Central memory CD8-positive, alpha-beta T cell (primary cell): ENCODE data around the gene AGL.
"Not testable (repeated sequence)": the region's sequence is repeated elsewhere in the genome, so short reads cannot be mapped to it uniquely, and the experiment has no call there.

ENCODE experiments used
- ATAC-seq: fragments of 150-1000 bp; cut with Tn5 transposase; replicated peaks from 2 replicates; pipeline ENCODE4 v1.10.0; 2022; ENCODE audit warnings: mild to moderate bottlenecking, moderate FRiP score, moderate number of reproducible peaks; ENCODE audit not compliant: poor library complexity, severe bottlenecking; ENCODE audit errors: extremely low read depth
- DNase-seq, 2 donors: peaks; one replicate each; pipeline ENCODE4 v3.0.0; 2021; ENCODE audit warnings: low spot score in 2 of 2
- H3K27ac Mint-ChIP-seq: one replicate; pipeline ENCODE4 v1.8.0; 2022; ENCODE audit warnings: low read depth, mild to moderate bottlenecking, moderate library complexity, mixed read lengths
- H3K27me3 Mint-ChIP-seq: one replicate; pipeline ENCODE4 v1.8.0; 2022; ENCODE audit warnings: mixed read lengths
- H3K36me3 Mint-ChIP-seq: one replicate; pipeline ENCODE4 v1.8.0; 2022; ENCODE audit warnings: mild to moderate bottlenecking, moderate library complexity, mixed read lengths; ENCODE audit not compliant: insufficient read depth
- H3K4me1 Mint-ChIP-seq: one replicate; pipeline ENCODE4 v1.8.0; 2022; ENCODE audit warnings: mixed read lengths
- H3K4me3 Mint-ChIP-seq: one replicate; pipeline ENCODE4 v1.8.0; 2022; ENCODE audit warnings: mild to moderate bottlenecking, moderate library complexity, mixed read lengths
- H3K9me3 Mint-ChIP-seq: one replicate; pipeline ENCODE4 v1.8.0; 2022; ENCODE audit warnings: mixed read lengths

The AGL gene

DNA sequence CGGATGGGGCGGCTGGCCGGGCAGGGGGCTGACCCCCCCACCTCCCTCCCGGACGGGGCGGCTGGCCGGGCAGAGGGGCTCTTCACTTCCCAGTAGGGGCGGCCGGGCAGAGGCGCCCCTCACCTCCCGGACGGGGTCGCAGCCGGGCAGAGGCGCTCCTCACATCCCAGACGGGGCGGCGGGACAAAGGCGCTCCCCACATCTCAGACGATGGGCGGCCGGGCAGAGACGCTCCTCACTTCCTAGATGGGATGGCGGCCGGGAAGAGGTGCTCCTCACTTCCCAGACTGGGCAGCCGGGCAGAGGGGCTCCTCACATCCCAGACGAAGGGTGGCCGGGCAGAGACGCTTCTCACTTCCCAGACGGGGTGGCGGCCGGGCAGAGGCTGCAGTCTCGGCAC lies 6.9 kb downstream of the AGL start:
- not testable (repeated sequence) for H3K4me3 Mint-ChIP-seq, H3K27me3 Mint-ChIP-seq, H3K9me3 Mint-ChIP-seq, ATAC-seq, H3K27ac Mint-ChIP-seq, DNase-seq, H3K36me3 Mint-ChIP-seq
- H3K4me1 Mint-ChIP-seq: peaks cover 11% of the 10 kb centered on the region

GRCh38 chr1:99858286-99858685 lies 8.1 kb downstream of the AGL start:
- peaks cover 2% of the 10 kb centered on the region for H3K4me1 Mint-ChIP-seq
- H3K9me3 Mint-ChIP-seq: no peaks in the 10 kb centered on the region
- H3K4me3 Mint-ChIP-seq: no peak overlapping the region
- DNase-seq: no peak
- no peaks in the 10 kb centered on the region for H3K27me3 Mint-ChIP-seq
- no peak overlapping the region for H3K27ac Mint-ChIP-seq
- peaks cover 14% of the 10 kb centered on the region for H3K36me3 Mint-ChIP-seq
- no peak for ATAC-seq

GRCh38 chr1:99858881-99859280 lies 8.7 kb downstream of the AGL start:
- Mint-ChIP-seq H3K27me3 (no peaks in the 10 kb centered on the region), H3K4me1 (no peaks in the 10 kb centered on the region), H3K9me3 (no peaks in the 10 kb centered on the region), H3K4me3 (no peak overlapping the region), H3K27ac (no peak overlapping the region), H3K36me3 (peaks cover 18% of the 10 kb centered on the region)
- DNase-seq: no peak
- ATAC-seq: no peak

- peaks cover 17% of the 10 kb centered on the region for H3K36me3 Mint-ChIP-seq
- H3K4me3 Mint-ChIP-seq: no peak overlapping the region
- ATAC-seq: no peak
- no peaks in the 10 kb centered on the region for H3K27me3 Mint-ChIP-seq
- DNase-seq: no peak
- H3K27ac Mint-ChIP-seq: no peak overlapping the region
- no peaks in the 10 kb centered on the region for H3K9me3 Mint-ChIP-seq
- H3K4me1 Mint-ChIP-seq: no peaks in the 10 kb centered on the region
Measured at GRCh38 chr1:99860703-99861102, 10.5 kb downstream of the AGL start.

DNA sequence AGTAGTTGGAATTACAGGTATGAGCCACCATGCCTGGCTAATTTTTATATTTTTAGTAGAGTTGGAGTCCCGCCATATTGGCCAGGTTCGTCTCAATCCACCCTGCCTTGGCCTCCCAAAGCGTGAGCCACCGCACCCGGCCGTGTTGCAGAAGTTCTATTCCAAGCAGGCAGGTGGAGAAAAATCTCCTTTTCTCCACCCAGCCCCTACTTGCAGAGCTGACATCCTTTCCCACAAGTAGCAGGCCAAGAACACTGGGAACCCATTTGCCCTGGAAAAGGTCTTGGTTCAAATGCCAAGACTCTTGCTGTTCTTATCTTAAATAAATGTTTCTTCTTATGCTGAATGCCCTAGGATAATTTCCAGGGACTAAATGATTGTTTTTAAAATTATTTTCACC lies 17.5 kb downstream of the AGL start:
- Mint-ChIP-seq H3K4me1 (no peaks in the 10 kb centered on the region), H3K36me3 (peaks cover 14% of the 10 kb centered on the region), H3K4me3 (no peak overlapping the region), H3K27ac (no peak overlapping the region), H3K9me3 (no peaks in the 10 kb centered on the region), H3K27me3 (no peaks in the 10 kb centered on the region)
- DNase-seq (no peak), ATAC-seq (no peak)

- ATAC-seq: no peak
- Mint-ChIP-seq H3K27ac (no peak overlapping the region), H3K4me1 (no peaks in the 10 kb centered on the region), H3K27me3 (no peaks in the 10 kb centered on the region), H3K9me3 (no peaks in the 10 kb centered on the region), H3K4me3 (no peak overlapping the region), H3K36me3 (peaks cover 4% of the 10 kb centered on the region)
- no peak for DNase-seq
Measured at GRCh38 chr1:99869304-99869703, 19.1 kb downstream of the AGL start.

DNA sequence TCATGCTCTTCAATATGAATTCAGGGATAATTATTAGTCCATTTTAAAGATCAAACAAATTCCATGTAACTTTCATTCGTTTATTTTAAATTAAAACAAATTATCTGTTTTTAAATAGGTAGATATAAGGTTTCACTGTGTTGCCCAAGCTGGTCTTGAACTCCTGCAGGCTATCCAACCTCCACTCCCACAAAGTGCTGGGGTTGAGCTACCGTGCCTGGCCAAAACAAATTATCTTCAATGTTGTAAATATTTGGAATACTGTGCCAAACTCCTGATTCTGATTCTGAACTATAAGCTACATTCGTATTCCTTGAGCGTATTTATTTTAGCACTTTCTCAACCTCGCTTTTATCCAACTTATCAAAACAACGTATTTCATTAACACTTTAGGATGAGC lies 19.6 kb downstream of the AGL start:
- H3K9me3 Mint-ChIP-seq: no peaks in the 10 kb centered on the region
- DNase-seq (no peak), ATAC-seq (no peak)
- no peak overlapping the region for H3K27ac Mint-ChIP-seq
- no peaks in the 10 kb centered on the region for H3K27me3 Mint-ChIP-seq
- H3K4me1 Mint-ChIP-seq: no peaks in the 10 kb centered on the region
- peaks cover 3% of the 10 kb centered on the region for H3K36me3 Mint-ChIP-seq
- H3K4me3 Mint-ChIP-seq: no peak overlapping the region

DNA sequence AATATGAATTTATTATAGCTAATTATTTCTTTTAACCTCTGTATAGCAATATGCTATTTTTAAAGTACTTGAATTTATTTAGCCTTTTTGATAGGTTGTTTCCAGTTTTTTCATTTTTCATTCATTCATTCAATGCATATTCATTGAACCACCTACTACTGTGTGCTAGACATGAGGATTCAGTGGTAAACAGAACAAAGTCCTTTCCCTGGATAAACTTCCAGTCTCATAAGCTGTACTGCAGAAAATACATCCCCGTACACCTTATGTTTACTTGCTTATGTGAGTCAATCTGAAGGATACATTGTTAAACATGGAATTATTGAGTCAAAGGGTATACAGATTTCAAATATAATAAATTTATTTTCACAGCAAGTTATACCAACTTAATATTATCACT lies 21.9 kb downstream of the AGL start:
- H3K36me3 Mint-ChIP-seq: peaks cover 10% of the 10 kb centered on the region
- H3K4me1 Mint-ChIP-seq: no peaks in the 10 kb centered on the region
- ATAC-seq (no peak), DNase-seq (no peak)
- no peak overlapping the region for H3K4me3 Mint-ChIP-seq
- H3K27me3 Mint-ChIP-seq: no peaks in the 10 kb centered on the region
- no peak overlapping the region for H3K27ac Mint-ChIP-seq
- H3K9me3 Mint-ChIP-seq: no peaks in the 10 kb centered on the region

- H3K27me3 Mint-ChIP-seq: no peaks in the 10 kb centered on the region
- no peak overlapping the region for H3K27ac Mint-ChIP-seq
- ATAC-seq (no peak), DNase-seq (no peak)
- H3K4me3 Mint-ChIP-seq: no peak overlapping the region
- H3K4me1 Mint-ChIP-seq: no peaks in the 10 kb centered on the region
- peaks cover 24% of the 10 kb centered on the region for H3K36me3 Mint-ChIP-seq
- no peaks in the 10 kb centered on the region for H3K9me3 Mint-ChIP-seq
Measured at GRCh38 chr1:99877568-99877967, 27.4 kb downstream of the AGL start.

GRCh38 chr1:99886179-99886578 lies 36.0 kb downstream of the AGL start:
- no peak for DNase-seq

DNA sequence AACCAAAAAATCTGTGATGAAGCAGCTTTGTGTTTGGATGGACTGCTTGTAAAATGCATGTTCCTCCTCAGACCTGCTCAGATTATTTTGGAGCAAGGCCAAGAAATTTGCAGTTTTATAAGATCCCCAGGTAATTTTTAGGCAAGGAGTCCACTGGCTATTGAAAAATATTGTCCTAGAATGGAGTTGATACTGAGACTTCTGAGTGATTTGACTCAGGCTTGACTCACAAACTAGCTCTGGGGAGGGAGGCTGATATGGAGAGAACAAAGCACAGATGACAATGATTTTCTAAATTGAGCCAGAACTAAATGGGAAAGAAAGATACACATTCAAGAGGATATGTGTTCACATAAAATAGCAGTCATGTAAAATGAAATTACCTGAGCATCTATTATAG lies 36.7 kb downstream of the AGL start:
- ATAC-seq (no peak), DNase-seq (no peak)
- Mint-ChIP-seq H3K36me3 (peaks cover 24% of the 10 kb centered on the region), H3K27ac (no peak overlapping the region), H3K4me1 (no peaks in the 10 kb centered on the region), H3K9me3 (no peaks in the 10 kb centered on the region), H3K27me3 (no peaks in the 10 kb centered on the region), H3K4me3 (no peak overlapping the region)

More at GRCh38 chr1:99886179-99886578, 36.0 kb downstream of the AGL start:
- Mint-ChIP-seq H3K36me3 (peaks cover 24% of the 10 kb centered on the region), H3K27me3 (no peaks in the 10 kb centered on the region), H3K4me3 (no peak overlapping the region), H3K27ac (no peak overlapping the region), H3K4me1 (no peaks in the 10 kb centered on the region), H3K9me3 (no peaks in the 10 kb centered on the region)
- ATAC-seq: no peak

DNA sequence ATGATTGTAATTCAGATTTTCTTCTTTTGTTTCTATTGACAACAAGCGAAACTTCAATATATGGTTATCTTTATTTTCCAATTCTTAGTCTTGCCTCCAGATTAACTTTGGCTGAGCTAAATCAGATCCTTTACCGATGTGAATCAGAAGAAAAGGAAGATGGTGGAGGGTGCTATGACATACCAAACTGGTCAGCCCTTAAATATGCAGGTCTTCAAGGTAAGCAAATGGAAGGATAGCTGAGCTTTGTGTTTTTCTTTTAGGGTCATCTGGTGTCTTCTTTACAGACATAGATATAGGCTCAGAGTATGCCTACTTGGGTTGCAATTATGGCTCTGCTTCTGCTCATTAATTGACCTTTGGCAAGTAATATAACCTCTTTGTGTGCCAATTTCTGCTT lies 37.7 kb downstream of the AGL start:
- H3K36me3 Mint-ChIP-seq: peaks cover 26% of the 10 kb centered on the region
- H3K4me3 Mint-ChIP-seq: no peak overlapping the region
- ATAC-seq: no peak
- H3K27me3 Mint-ChIP-seq: no peaks in the 10 kb centered on the region
- DNase-seq: no peak
- no peaks in the 10 kb centered on the region for H3K9me3 Mint-ChIP-seq
- no peak overlapping the region for H3K27ac Mint-ChIP-seq
- H3K4me1 Mint-ChIP-seq: no peaks in the 10 kb centered on the region

- Mint-ChIP-seq H3K27me3 (no peaks in the 10 kb centered on the region), H3K4me3 (no peak overlapping the region), H3K27ac (no peak overlapping the region), H3K36me3 (peaks cover 26% of the 10 kb centered on the region), H3K4me1 (no peaks in the 10 kb centered on the region), H3K9me3 (no peaks in the 10 kb centered on the region)
- no peak for DNase-seq
- ATAC-seq: no peak
Measured at GRCh38 chr1:99891997-99892396, 41.8 kb downstream of the AGL start.

GRCh38 chr1:99903278-99903677 lies 53.1 kb downstream of the AGL start:
- DNase-seq, H3K4me1 Mint-ChIP-seq, H3K27me3 Mint-ChIP-seq, H3K27ac Mint-ChIP-seq, H3K9me3 Mint-ChIP-seq, H3K4me3 Mint-ChIP-seq, ATAC-seq, H3K36me3 Mint-ChIP-seq: not testable (repeated sequence)
